GM12864 (cell line): ENCODE results near the gene CLEC4M.
A peak's percentile ranks its signal among the peaks of the same experiment; 100 is the strongest.
"Not testable (repeated sequence)": the region's sequence is repeated elsewhere in the genome, so short reads cannot be mapped to it uniquely, and the experiment has no call there.

Experiments used
- DNase-seq: peaks from one replicate; pipeline ENCODE4 v3.0.0-alpha.2; 2011; ENCODE audit warnings: low read depth
- H3K4me3 ChIP-seq: 2 replicates; pipeline ENCODE4 v1.5.1; 2011; ENCODE audit warnings: mild to moderate bottlenecking, low read depth, low read length, control low read depth
- CTCF ChIP-seq: IDR thresholded peaks from 2 replicates; pipeline ENCODE4 v1.5.1; 2011; ENCODE audit warnings: low read depth, mild to moderate bottlenecking, moderate library complexity, low read length, control low read depth, inconsistent platforms; ENCODE audit errors: missing control alignments

CLEC4M gene

GRCh38 chr19:7790416-7790815 is 27.4 kb downstream of the CLEC4M start:
- H3K4me3 ChIP-seq, result no peak overlapping the region
- TF ChIP-seq CTCF, result no peak
- DNase-seq, result no peak

GRCh38 chr19:7792281-7792680 is 29.2 kb downstream of the CLEC4M start:
- H3K4me3 ChIP-seq, result no peak overlapping the region
- no peak for DNase-seq
- TF ChIP-seq CTCF, result no peak

- H3K4me3 ChIP-seq, DNase-seq: not testable (repeated sequence)
These were observed 29.7 kb downstream of the CLEC4M start for GRCh38 chr19:7792701-7793100.

GRCh38 chr19:7793493-7793892 is 30.4 kb downstream of the CLEC4M start:
- no peak for TF ChIP-seq CTCF
- DNase-seq, result no peak
- no peak overlapping the region for H3K4me3 ChIP-seq

GRCh38 chr19:7795555-7796161 is 32.6 kb downstream of the CLEC4M start:
- no peak overlapping the region for H3K4me3 ChIP-seq
- DNase-seq, result no peak
- no peak for TF ChIP-seq CTCF

GRCh38 chr19:7799640-7800355 is 36.8 kb downstream of the CLEC4M start:
- H3K4me3 ChIP-seq, result peak overlapping the region; percentile 41
- peak; percentile 48 for TF ChIP-seq CTCF
- DNase-seq, result peak; percentile 35

GRCh38 chr19:7801020-7801570 is 38.1 kb downstream of the CLEC4M start:
- TF ChIP-seq CTCF, result no peak
- H3K4me3 ChIP-seq, result no peak overlapping the region
- no peak for DNase-seq
